Adrenal gland (tissue), 12 donors: ENCODE results near the gene TCTA. TPM values are rescaled to one million over a fixed set of nuclear protein-coding genes. Genes with fewer than 3 reads are reported as not detected.
A peak's percentile ranks its signal among the peaks of the same experiment; 100 is the strongest.
"Not testable (repeated sequence)": the region's sequence is repeated elsewhere in the genome, so short reads cannot be mapped to it uniquely, and the experiment has no call there.

Experiments used
- DNase-seq, 7 donors: peaks; one replicate each; pipeline ENCODE4 v3.0.0-alpha.2; 2019 to 2020
- H3K27ac ChIP-seq, 5 donors: fragments of 200-600 bp; sonication (generic) in 4 of 5; 1 replicate in 3 of 5; 2 replicates in 2 of 5; pipeline versions ENCODE4 v1.5.1 to v1.8.0; 2016 to 2020; ENCODE audit warnings: mild to moderate bottlenecking in 1 of 5
- H3K27me3 ChIP-seq: fragments of 200-600 bp; 2 replicates; pipeline ENCODE4 v1.8.0; 2021
- H3K36me3 ChIP-seq, 2 donors: fragments of 200-600 bp; replicated peaks in 1 of 2; 1 replicate in 1 of 2; 2 replicates in 1 of 2; pipeline versions ENCODE4 v1.5.1 to v1.8.0; 2018 to 2022
- H3K4me1 ChIP-seq, 2 donors: fragments of 200-600 bp; replicated peaks in 1 of 2; 1 replicate in 1 of 2; 2 replicates in 1 of 2; pipeline versions ENCODE4 v1.5.1 to v1.8.0; 2018 to 2021
- H3K4me3 ChIP-seq, 4 donors: fragments of 200-600 bp; sonication (generic) in 3 of 4; one replicate each; pipeline ENCODE4 v1.5.1; 2016 to 2018
- H3K9me3 ChIP-seq, 3 donors: fragments of 200-600 bp; sonication (generic) in 1 of 3; replicated peaks in 1 of 3; 1 replicate in 2 of 3; 2 replicates in 1 of 3; pipeline versions ENCODE4 v1.5.1 to v1.8.0; 2016 to 2021
- CTCF ChIP-seq, 6 experiments: fragments of 450-650 bp in 4 of 6; fragments of 200-600 bp in 2 of 6; sonication (generic) in 1 of 6; IDR thresholded peaks; 1 replicate in 5 of 6; 2 replicates in 1 of 6; pipeline versions ENCODE4 v1.5.1 to v1.8.0; 2016 to 2021; ENCODE audit warnings: antibody characterized with exemption in 6 of 6, mild to moderate bottlenecking in 2 of 6, moderate library complexity in 1 of 6
- POLR2A ChIP-seq, 2 donors: fragments of 450-650 bp; IDR thresholded peaks; one replicate each; pipeline ENCODE4 v1.6.1; 2017; ENCODE audit warnings: antibody characterized with exemption in 2 of 2, mild to moderate bottlenecking in 2 of 2, moderate library complexity in 1 of 2
- WGBS, 4 donors: extraction: QIAGEN DNeasy Blood & Tissue Kit in 2 of 4; methylation state at CpG; one replicate each; pipeline versions ENCODE4 v1.1.5 to v1.1.7; 2013 to 2017; 5-methylcytosine and 5-hydroxymethylcytosine counted together
- intact Hi-C, 2 donors: fragments of 100-400 bp; cut with DNase I; formaldehyde crosslinking; loops; one replicate each; pipeline versions ENCODE4 v1.14.1 to v1.15.0; 2022 to 2023
- polyA plus RNA-seq, 3 donors: library from polyadenylated mRNA; stranded (reverse); fragments of 200-250 nt in 2 of 3; fragments of 350-450 nt in 1 of 3; fragmentation: Illumina TruSeq in 1 of 3; extraction: RNeasy Lipid Tissue Mini Kit (QIAGEN cat#74804) in 1 of 3; gene quantifications; one replicate each; pipeline ENCODE4 v1.2.3, GENCODE V29; 2013 to 2014
- total RNA-seq, 9 donors: library from RNA; depleted of rRNA in 4 of 9; stranded (reverse); fragments of >200 nt in 4 of 9; fragments of 120-200 nt in 1 of 9; fragmentation: NEBNext Ultra II Directional in 1 of 9; extraction: Animal tissue kit (Norgen Biotek cat#: 25700) in 1 of 9; gene quantifications; one replicate each; pipeline versions ENCODE4 v1.1.0 to v1.2.4, GENCODE V29; 2013 to 2023
- donor health status: healthy with polysubstance abuse.
- donor health status: Bipolar disorder and iron deficiency.
- donor health status: DM: yes; HTN: yes; CAD: no.
- donor health status: DM: no; HTN: no; CAD: no.
- donor health status: DM: no; HTN: no; CAD: no.
- donor health status: DM: yes; HTN: yes; CAD: no.

Gene TCTA
- total and polyA plus RNA-seq, 12 donors, result 26.9 to 116 (median 44.7) TPM

GRCh38 chr3:49389297-49389696, 22.9 kb upstream of the TCTA start:
- intact Hi-C loops, result no loop called here
- TF ChIP-seq CTCF (IDR thresholded peaks at IDR 0.05), result no peak
- TF ChIP-seq POLR2A (IDR thresholded peaks at IDR 0.05), result no peak
- Histone ChIP-seq H3K27me3 (no peaks in the 10 kb centered on the region), H3K27ac (no peak overlapping the region), H3K4me3 (no peak overlapping the region), H3K9me3 (no peaks in the 10 kb centered on the region), H3K4me1 (peaks cover 6 to 49% of the 10 kb centered on the region in 2 donors), H3K36me3 (no peaks in the 10 kb centered on the region)
- DNase-seq, result no peak
- WGBS, 4 donors, result 95 to 99% (median 98%) methylated on average over 6 of the region's 6 CpGs

- H3K36me3 ChIP-seq, result peaks cover 0 to 12% of the 10 kb centered on the region in 2 donors
- H3K27ac ChIP-seq, DNase-seq, H3K27me3 ChIP-seq, H3K4me3 ChIP-seq, intact Hi-C loops, H3K9me3 ChIP-seq: not testable (repeated sequence)
- H3K4me1 ChIP-seq, result peaks cover 5 to 39% of the 10 kb centered on the region in 2 donors
- WGBS, 4 donors, result 81 to 91% (median 88%) methylated on average over 10 of the region's 10 CpGs
These were observed 20.9 kb upstream of the TCTA start for GRCh38 chr3:49391310-49391709.

- H3K9me3 ChIP-seq, result no peaks in the 10 kb centered on the region
- peak overlapping the region in 2 of 5 donors; percentile 10 to 50 for H3K27ac ChIP-seq
- H3K27me3 ChIP-seq, result no peaks in the 10 kb centered on the region
- peaks cover 11 to 68% of the 10 kb centered on the region in 2 donors for H3K4me1 ChIP-seq
- 47 to 61% (median 53%) methylated on average over 4 of the region's 4 CpGs for WGBS, 4 donors
- DNase-seq, result peak in 1 of 7 donors; percentile 16
- intact Hi-C loops, result no loop called here
- H3K4me3 ChIP-seq, result no peak overlapping the region
- peaks cover 0 to 22% of the 10 kb centered on the region in 2 donors for H3K36me3 ChIP-seq
- no peak for TF ChIP-seq CTCF (IDR thresholded peaks at IDR 0.05)
- no peak for TF ChIP-seq POLR2A (IDR thresholded peaks at IDR 0.05)
These were observed 14.8 kb upstream of the TCTA start for GRCh38 chr3:49397470-49397869.

GRCh38 chr3:49399461-49399860, 12.8 kb upstream of the TCTA start:
- TF ChIP-seq CTCF (IDR thresholded peaks at IDR 0.05) (no peak), POLR2A (IDR thresholded peaks at IDR 0.05) (no peak)
- DNase-seq, result peak in 1 of 7 donors; percentile 19
- Histone ChIP-seq H3K36me3 (peaks cover 0 to 21% of the 10 kb centered on the region in 2 donors), H3K4me3 (no peak overlapping the region), H3K27ac (peak overlapping the region in 1 of 5 donors; percentile 51), H3K9me3 (no peaks in the 10 kb centered on the region), H3K4me1 (peaks cover 7 to 53% of the 10 kb centered on the region in 2 donors), H3K27me3 (no peaks in the 10 kb centered on the region)
- WGBS, 4 donors, result 86 to 92% (median 89%) methylated on average over 3 of the region's 3 CpGs
- intact Hi-C loops, result no loop called here

GRCh38 chr3:49401766-49402165, 10.5 kb upstream of the TCTA start:
- no peaks in the 10 kb centered on the region for H3K9me3 ChIP-seq
- DNase-seq, result no peak
- H3K4me3 ChIP-seq, result no peak overlapping the region
- TF ChIP-seq CTCF (IDR thresholded peaks at IDR 0.05) (no peak), POLR2A (IDR thresholded peaks at IDR 0.05) (no peak)
- peaks cover 0 to 6% of the 10 kb centered on the region in 2 donors for H3K36me3 ChIP-seq
- H3K27ac ChIP-seq, result no peak overlapping the region
- peaks cover 17 to 61% of the 10 kb centered on the region in 2 donors for H3K4me1 ChIP-seq
- no peaks in the 10 kb centered on the region for H3K27me3 ChIP-seq
- WGBS, 4 donors, result 80 to 89% (median 84%) methylated on average over 2 of the region's 2 CpGs
- intact Hi-C loops, result loop anchor here in 1 of 2 donors (10.0 kb wide), 1 partner anchor 47 kb away; the partner anchor contains the start of gene GPX1
